GM12878 (cell line): ENCODE data around the gene H2BK1. TPM values are rescaled to one million over a fixed set of nuclear protein-coding genes. Genes with fewer than 3 reads are reported as not detected.
A peak's percentile ranks its signal among the peaks of the same experiment; 100 is the strongest.

ENCODE experiments used
- ASH2L ChIP-seq: fragments of 300-600, 200-600 bp; sonication (generic); IDR thresholded peaks from 2 replicates; pipeline ENCODE4 v1.6.1; 2017; ENCODE audit warnings: low read depth, mild to moderate bottlenecking, borderline replicate concordance
- CEBPZ ChIP-seq: fragments of 150-350 bp; IDR thresholded peaks from 2 replicates; pipeline ENCODE4 v1.6.1; 2016; ENCODE audit warnings: low read depth, low read length
- CHD4 ChIP-seq: fragments of 200-600 bp; sonication (generic); IDR thresholded peaks from 2 replicates; pipeline ENCODE4 v1.6.1; 2016; ENCODE audit warnings: mild to moderate bottlenecking
- DPF2 ChIP-seq: fragments of 450-650 bp; IDR thresholded peaks from 2 replicates; pipeline ENCODE4 v1.6.1; 2017; ENCODE audit warnings: mild to moderate bottlenecking
- MAX ChIP-seq: IDR thresholded peaks from 2 replicates; pipeline ENCODE4 v1.6.1; 2012; ENCODE audit warnings: low read depth, low read length, improper control_type of control experiment
- MYC ChIP-seq: IDR thresholded peaks from 2 replicates; pipeline ENCODE4 v1.6.1; 2011; ENCODE audit warnings: mild to moderate bottlenecking, low read length, moderate library complexity, inconsistent platforms; ENCODE audit not compliant: insufficient read depth, insufficient replicate concordance, insufficient read length, severe bottlenecking
- NR2C1 ChIP-seq: fragments of 450-650 bp; IDR thresholded peaks from 2 replicates; pipeline ENCODE4 v1.6.1; 2017; ENCODE audit warnings: antibody characterized with exemption, mild to moderate bottlenecking, moderate library complexity
- NR2F1 ChIP-seq: fragments of 450-650 bp; conservative IDR thresholded peaks from 2 replicates; pipeline ENCODE4 v1.6.1; 2017; ENCODE audit warnings: mild to moderate bottlenecking
- RELB ChIP-seq: fragments of 450-650 bp; IDR thresholded peaks from 2 replicates; pipeline ENCODE4 v1.6.1; 2017; ENCODE audit warnings: low read depth, mild to moderate bottlenecking, moderate library complexity
- SMC3 ChIP-seq: IDR thresholded peaks from 2 replicates; pipeline ENCODE4 v1.6.1; 2011; ENCODE audit warnings: low read length, improper control_type of control experiment, borderline replicate concordance
- ZBTB11 ChIP-seq: fragments of 450-650 bp; formaldehyde crosslinking; IDR thresholded peaks from 2 replicates; pipeline ENCODE4 v1.5.0; 2022; ENCODE audit warnings: mild to moderate bottlenecking, missing genetic modification characterization
- ZNF384 ChIP-seq: IDR thresholded peaks from 2 replicates; pipeline ENCODE4 v1.6.1; 2012; ENCODE audit warnings: low read depth, mild to moderate bottlenecking, low read length, improper control_type of control experiment, borderline replicate concordance
- ZNF592 ChIP-seq: fragments of 450-650 bp; IDR thresholded peaks from 2 replicates; pipeline ENCODE4 v1.6.1; 2017; ENCODE audit warnings: mild to moderate bottlenecking, moderate library complexity
- polyA plus RNA-seq, 11 experiments: library from polyadenylated mRNA; depleted of rRNA in 4 of 11; unstranded in 6 of 11; stranded (reverse) in 5 of 11; fragments of >200 nt; fragmentation: Nextera tagmentation in 4 of 11; fragmentation: Illumina TruSeq in 1 of 11; extraction: Ambion mirVana in 4 of 11; extraction: Trizol in 1 of 11; gene quantifications; 1 replicate in 1 of 11; 2 replicates in 10 of 11; pipeline versions ENCODE4 v1.2.1 to v1.2.3, GENCODE V29; 2011 to 2016; ENCODE audit warnings: inconsistent platforms in 2 of 11, missing spikeins in 2 of 11, low read depth in 1 of 11
- total RNA-seq, 4 experiments: library from RNA; depleted of rRNA in 3 of 4; stranded (reverse); fragments of >200 nt in 3 of 4; fragmentation: Illumina TruSeq in 1 of 4; extraction: Trizol in 1 of 4; gene quantifications; 2 replicates each; pipeline versions ENCODE4 v1.2.1 to v1.2.3, GENCODE V29; 2013 to 2021

H2BK1 gene
- total and polyA plus RNA-seq, 10 of the 15 experiments (the other 5 are each of a cell fraction or from before 2014, with no cell fraction given), result 0.54 TPM; not detected in 9

- no peak for TF ChIP-seq CEBPZ
- no peak for TF ChIP-seq MAX
- TF ChIP-seq SMC3, result 0 out of 2 replicates have a peak, but pooled peaks have one; percentile 10
- TF ChIP-seq NR2F1, result no peak
- no peak for TF ChIP-seq ASH2L
- TF ChIP-seq ZNF592, result no peak
- TF ChIP-seq RELB, result peak; percentile 75; the same call in 1 of the 2 replicates
- TF ChIP-seq DPF2, result no peak
- no peak for TF ChIP-seq MYC
- TF ChIP-seq ZNF384, result no peak
- TF ChIP-seq CHD4, result no peak
- TF ChIP-seq ZBTB11 (CRISPR knock-in tag), result no peak
- TF ChIP-seq NR2C1, result peak; percentile 65
Measured at GRCh38 chr7:151226875-151227782, 16.8 kb upstream of the H2BK1 start, which contains the start of gene ABCF2 (continued).
